OCI-LY3 (cell line): Measurements from ENCODE around the gene DNAH7.

ENCODE experiments used
- H2AFZ ChIP-seq: fragments of 200-600, 300-600 bp; shearing (Covaris generic); 2 replicates; pipeline ENCODE4 v1.6.0; 2014; ENCODE audit warnings: antibody characterized with exemption, low read depth, low read length
- H3K27ac ChIP-seq: fragments of 200-600, 300-600 bp; sonication (generic); 2 replicates; pipeline ENCODE4 v1.5.1; 2014; ENCODE audit warnings: mild to moderate bottlenecking, low read length, moderate library complexity, mixed read lengths
- H3K27me3 ChIP-seq: fragments of 200-600, 300-600 bp; sonication (generic); 2 replicates; pipeline ENCODE4 v1.6.1; 2014; ENCODE audit warnings: low read depth, low read length, mixed read lengths
- H3K36me3 ChIP-seq: fragments of 200-600, 300-600 bp; sonication (generic); replicated peaks from 2 replicates; pipeline ENCODE3; 2014; ENCODE audit warnings: low read depth, low read length, mixed read lengths
- H3K4me1 ChIP-seq: fragments of 300-600, 200-600 bp; sonication (generic); 2 replicates; pipeline ENCODE4 v1.6.1; 2014; ENCODE audit warnings: low read length, mixed read lengths
- H3K4me2 ChIP-seq: fragments of 200-600, 300-600 bp; sonication (generic); 2 replicates; pipeline ENCODE4 v1.6.1; 2014; ENCODE audit warnings: low read length, mixed read lengths
- H3K4me3 ChIP-seq: fragments of 300-600, 200-600 bp; sonication (generic); 2 replicates; pipeline ENCODE4 v1.5.1; 2014; ENCODE audit warnings: antibody characterized with exemption, mild to moderate bottlenecking, low read length, moderate library complexity
- H3K79me2 ChIP-seq: fragments of 300-600, 200-600 bp; shearing (Covaris generic); 2 replicates; pipeline ENCODE4 v1.6.1; 2014; ENCODE audit warnings: mild to moderate bottlenecking, low read length, mixed read lengths
- H3K9ac ChIP-seq: fragments of 300-600, 200-600 bp; shearing (Covaris generic); 2 replicates; pipeline ENCODE4 v1.6.0; 2014; ENCODE audit warnings: mild to moderate bottlenecking, low read length, moderate library complexity
- H3K9me3 ChIP-seq: fragments of 200-600, 300-600 bp; shearing (Covaris generic); 2 replicates; pipeline ENCODE4 v1.6.1; 2014; ENCODE audit warnings: low read length, mixed read lengths; ENCODE audit not compliant: insufficient read depth
- H4K20me1 ChIP-seq: fragments of 200-600, 300-600 bp; sonication (generic); 2 replicates; pipeline ENCODE4 v1.6.1; 2016; ENCODE audit warnings: low read length, mixed read lengths; ENCODE audit not compliant: insufficient read depth
- EZH2phosphoT487 ChIP-seq: fragments of 200-600 bp; shearing (Covaris generic); IDR thresholded peaks from 2 replicates; pipeline ENCODE4 v1.6.1; 2018; ENCODE audit warnings: antibody characterized with exemption, mixed run types, low read depth
- TF ChIP-seq, protein P1 (sequence below): fragments of 200-600, 300-600 bp; sonication (generic); IDR thresholded peaks from 2 replicates; pipeline ENCODE4 v1.5.1; 2014; ENCODE audit warnings: antibody characterized with exemption, low read length, low read depth

DNAH7 gene

DNA sequence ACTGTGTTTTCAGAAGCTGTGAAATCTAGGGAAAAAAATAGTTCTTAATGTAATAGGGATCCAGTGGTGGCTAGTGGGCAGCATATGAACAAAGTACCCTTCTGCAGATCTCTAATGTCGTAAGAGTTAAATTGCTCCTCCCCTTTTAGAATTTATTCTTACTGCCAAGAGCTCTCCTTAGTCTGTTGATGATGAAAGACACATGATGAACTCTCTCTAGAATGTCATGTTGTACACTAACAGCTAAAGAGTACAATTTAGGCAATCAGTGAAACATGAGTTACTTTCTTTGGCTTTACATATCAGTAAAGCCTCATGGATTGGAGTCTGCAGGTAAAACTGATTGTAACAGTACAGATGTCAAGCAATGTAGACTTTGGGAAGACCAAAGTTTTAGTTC lies 327.4 kb downstream of the DNAH7 start:
- Histone ChIP-seq H3K4me1 (no peaks in the 10 kb centered on the region), H3K27me3 (no peaks in the 10 kb centered on the region), H3K27ac (no peak overlapping the region), H3K79me2 (no peaks in the 10 kb centered on the region), H3K9ac (no peak overlapping the region), H3K9me3 (no peaks in the 10 kb centered on the region), H4K20me1 (no peaks in the 10 kb centered on the region), H3K4me3 (no peak overlapping the region), H2AFZ (no peak overlapping the region), H3K36me3 (peaks cover 3% of the 10 kb centered on the region), H3K4me2 (no peak overlapping the region)
- TF ChIP-seq, protein P1, sequence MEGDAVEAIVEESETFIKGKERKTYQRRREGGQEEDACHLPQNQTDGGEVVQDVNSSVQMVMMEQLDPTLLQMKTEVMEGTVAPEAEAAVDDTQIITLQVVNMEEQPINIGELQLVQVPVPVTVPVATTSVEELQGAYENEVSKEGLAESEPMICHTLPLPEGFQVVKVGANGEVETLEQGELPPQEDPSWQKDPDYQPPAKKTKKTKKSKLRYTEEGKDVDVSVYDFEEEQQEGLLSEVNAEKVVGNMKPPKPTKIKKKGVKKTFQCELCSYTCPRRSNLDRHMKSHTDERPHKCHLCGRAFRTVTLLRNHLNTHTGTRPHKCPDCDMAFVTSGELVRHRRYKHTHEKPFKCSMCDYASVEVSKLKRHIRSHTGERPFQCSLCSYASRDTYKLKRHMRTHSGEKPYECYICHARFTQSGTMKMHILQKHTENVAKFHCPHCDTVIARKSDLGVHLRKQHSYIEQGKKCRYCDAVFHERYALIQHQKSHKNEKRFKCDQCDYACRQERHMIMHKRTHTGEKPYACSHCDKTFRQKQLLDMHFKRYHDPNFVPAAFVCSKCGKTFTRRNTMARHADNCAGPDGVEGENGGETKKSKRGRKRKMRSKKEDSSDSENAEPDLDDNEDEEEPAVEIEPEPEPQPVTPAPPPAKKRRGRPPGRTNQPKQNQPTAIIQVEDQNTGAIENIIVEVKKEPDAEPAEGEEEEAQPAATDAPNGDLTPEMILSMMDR, result no peak

- no peaks in the 10 kb centered on the region for H3K36me3 ChIP-seq
Observed at GRCh38 chr2:195737511-195738325, 330.9 kb downstream of the DNAH7 start.

DNA sequence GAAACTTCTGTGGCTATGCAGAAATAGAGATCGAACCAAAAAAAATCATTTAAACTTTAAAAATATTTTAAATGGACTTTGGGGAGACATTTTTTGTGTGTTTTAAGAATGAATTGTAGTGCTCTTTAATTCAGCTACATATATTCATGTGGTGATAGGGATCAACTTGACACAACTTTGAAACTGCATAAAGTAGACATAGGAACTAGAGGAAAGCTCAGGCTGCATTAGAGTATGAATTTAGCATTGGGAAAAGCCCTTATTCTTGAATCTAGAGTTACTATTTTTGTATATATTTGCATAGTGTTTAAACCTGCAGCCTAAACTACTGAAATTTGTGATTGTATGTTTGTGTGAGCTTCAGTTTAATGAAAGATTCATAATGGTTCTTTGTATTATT lies 333.3 kb downstream of the DNAH7 start:
- Histone ChIP-seq H3K9me3 (no peaks in the 10 kb centered on the region), H3K27me3 (no peaks in the 10 kb centered on the region), H3K4me3 (no peak overlapping the region), H3K4me2 (no peak overlapping the region), H3K36me3 (peaks cover 8% of the 10 kb centered on the region), H3K79me2 (no peaks in the 10 kb centered on the region), H3K4me1 (no peaks in the 10 kb centered on the region), H3K27ac (no peak overlapping the region), H3K9ac (no peak overlapping the region), H4K20me1 (no peaks in the 10 kb centered on the region), H2AFZ (no peak overlapping the region)
- TF ChIP-seq EZH2phosphoT487, result no peak

More at GRCh38 chr2:195737511-195738325, 330.9 kb downstream of the DNAH7 start:
- Histone ChIP-seq H3K4me1 (no peaks in the 10 kb centered on the region), H3K9ac (no peak overlapping the region), H3K79me2 (no peaks in the 10 kb centered on the region), H2AFZ (no peak overlapping the region), H4K20me1 (no peaks in the 10 kb centered on the region), H3K9me3 (no peaks in the 10 kb centered on the region), H3K27ac (no peak overlapping the region), H3K27me3 (no peaks in the 10 kb centered on the region), H3K4me2 (no peak overlapping the region), H3K4me3 (no peak overlapping the region)
- TF ChIP-seq, protein P1, result no peak
- TF ChIP-seq EZH2phosphoT487, result no peak

GRCh38 chr2:195734931-195735330 lies 333.7 kb downstream of the DNAH7 start:
- H3K4me1 ChIP-seq, result no peaks in the 10 kb centered on the region
- H4K20me1 ChIP-seq, result no peaks in the 10 kb centered on the region
- H3K9ac ChIP-seq, result no peak overlapping the region
- TF ChIP-seq EZH2phosphoT487, result no peak
- TF ChIP-seq, protein P1, result no peak
- no peak overlapping the region for H3K27ac ChIP-seq
- no peak overlapping the region for H2AFZ ChIP-seq
- H3K4me2 ChIP-seq, result no peak overlapping the region
- H3K36me3 ChIP-seq, result peaks cover 8% of the 10 kb centered on the region
- no peaks in the 10 kb centered on the region for H3K79me2 ChIP-seq
- H3K4me3 ChIP-seq, result no peak overlapping the region
- no peaks in the 10 kb centered on the region for H3K9me3 ChIP-seq
- no peaks in the 10 kb centered on the region for H3K27me3 ChIP-seq
